KMS-11 (cell line): Measurements from ENCODE around the gene APRT.

ENCODE experiments used
- H2AFZ ChIP-seq: fragments of 200-600 bp; sonication (generic); 2 replicates; pipeline ENCODE4 v1.6.1; 2016; ENCODE audit warnings: antibody characterized with exemption, mixed run types, low read depth
- H3K27ac ChIP-seq: fragments of 200-600 bp; sonication (generic); 2 replicates; pipeline ENCODE4 v1.6.1; 2016; ENCODE audit warnings: mild to moderate bottlenecking, mixed run types
- H3K27me3 ChIP-seq: fragments of 200-600 bp; sonication (generic); 2 replicates; pipeline ENCODE4 v1.6.1; 2017; ENCODE audit warnings: mild to moderate bottlenecking, low read depth, mixed run types, moderate library complexity; ENCODE audit not compliant: insufficient read depth
- H3K36me3 ChIP-seq: fragments of 200-600 bp; sonication (generic); 2 replicates; pipeline ENCODE4 v1.6.1; 2017; ENCODE audit warnings: mild to moderate bottlenecking, mixed run types; ENCODE audit not compliant: insufficient read depth
- H3K4me1 ChIP-seq: fragments of 200-600 bp; sonication (generic); 2 replicates; pipeline ENCODE4 v1.6.1; 2016; ENCODE audit warnings: mild to moderate bottlenecking, low read depth, mixed run types; ENCODE audit not compliant: poor library complexity, severe bottlenecking
- H3K4me2 ChIP-seq: fragments of 200-600 bp; sonication (generic); 2 replicates; pipeline ENCODE4 v1.7.0; 2016; ENCODE audit warnings: mild to moderate bottlenecking, mixed run types
- H3K4me3 ChIP-seq: fragments of 200-600 bp; sonication (generic); IDR thresholded peaks from 2 replicates; pipeline ENCODE4 v1.6.1; 2017; ENCODE audit warnings: low read depth, low read length, mixed read lengths; ENCODE audit not compliant: insufficient read depth
- H3K79me2 ChIP-seq: fragments of 200-600 bp; sonication (generic); 2 replicates; pipeline ENCODE4 v1.6.1; 2016; ENCODE audit warnings: low read depth, mixed run types; ENCODE audit not compliant: insufficient read depth
- H3K9ac ChIP-seq: fragments of 200-600 bp; sonication (generic); 2 replicates; pipeline ENCODE4 v1.6.1; 2016; ENCODE audit warnings: mild to moderate bottlenecking, mixed run types
- H4K20me1 ChIP-seq: fragments of 200-600 bp; sonication (generic); 2 replicates; pipeline ENCODE4 v1.6.1; 2016; ENCODE audit warnings: mild to moderate bottlenecking, mixed run types; ENCODE audit not compliant: insufficient read depth
- TF ChIP-seq, protein P1 (sequence below): fragments of 200-600 bp; sonication (generic); conservative IDR thresholded peaks from 2 replicates; pipeline ENCODE4 v1.6.1; 2017; ENCODE audit warnings: low read depth, mild to moderate bottlenecking, antibody characterized with exemption, low read length, moderate library complexity, mixed read lengths

The APRT gene

DNA sequence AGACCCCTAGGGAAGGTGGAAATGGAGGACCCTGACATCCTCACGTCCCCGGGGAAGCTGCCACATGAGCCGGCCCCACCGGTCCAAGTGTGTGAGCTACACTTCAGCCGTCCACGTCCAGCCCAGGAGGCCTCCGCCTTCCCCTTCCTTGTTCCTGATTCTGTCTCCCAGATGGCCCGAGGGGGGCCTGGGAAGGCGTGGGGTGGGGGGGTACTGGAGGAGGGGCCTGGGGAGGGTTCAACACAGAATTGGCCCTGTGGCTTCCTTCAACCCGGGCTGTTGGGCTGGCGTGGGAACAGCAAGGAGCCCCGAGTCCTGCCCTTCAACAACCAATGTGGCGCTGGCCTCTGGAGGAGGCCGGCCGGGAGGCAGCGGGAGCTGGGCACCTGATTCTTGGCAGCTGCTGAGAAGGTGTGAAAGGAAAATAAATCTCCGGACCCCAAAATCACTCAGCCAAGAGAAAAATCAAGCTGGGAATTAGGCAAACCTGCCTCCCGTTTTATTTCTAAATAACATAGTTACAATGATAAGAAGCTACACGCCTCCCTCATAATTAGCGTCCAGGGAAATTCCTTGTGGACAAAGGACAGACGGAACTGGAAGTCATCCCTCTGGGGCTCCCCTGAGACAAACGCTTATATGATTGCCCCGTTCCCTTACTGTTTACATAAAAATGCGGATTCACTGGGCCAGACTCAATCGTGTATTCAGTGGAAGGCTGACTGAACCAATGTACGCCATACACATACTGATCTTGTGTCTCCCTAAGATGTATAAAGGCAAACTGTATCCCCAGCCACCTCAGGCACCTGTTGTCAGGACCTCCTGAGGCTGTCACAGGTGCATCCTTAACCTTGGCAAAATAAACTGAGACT, 1.8 kb upstream of the APRT start:
- Histone ChIP-seq H4K20me1 (no peaks in the 10 kb centered on the region), H3K36me3 (no peaks in the 10 kb centered on the region), H2AFZ (no peak overlapping the region), H3K4me1 (peaks cover 26% of the 10 kb centered on the region), H3K27ac (no peak overlapping the region), H3K79me2 (peaks cover 24% of the 10 kb centered on the region), H3K4me3 (no peak overlapping the region), H3K9ac (no peak overlapping the region), H3K27me3 (no peaks in the 10 kb centered on the region), H3K4me2 (peak overlapping the region; percentile 94; the same call in 1 of the 2 replicates)
- TF ChIP-seq, protein P1, sequence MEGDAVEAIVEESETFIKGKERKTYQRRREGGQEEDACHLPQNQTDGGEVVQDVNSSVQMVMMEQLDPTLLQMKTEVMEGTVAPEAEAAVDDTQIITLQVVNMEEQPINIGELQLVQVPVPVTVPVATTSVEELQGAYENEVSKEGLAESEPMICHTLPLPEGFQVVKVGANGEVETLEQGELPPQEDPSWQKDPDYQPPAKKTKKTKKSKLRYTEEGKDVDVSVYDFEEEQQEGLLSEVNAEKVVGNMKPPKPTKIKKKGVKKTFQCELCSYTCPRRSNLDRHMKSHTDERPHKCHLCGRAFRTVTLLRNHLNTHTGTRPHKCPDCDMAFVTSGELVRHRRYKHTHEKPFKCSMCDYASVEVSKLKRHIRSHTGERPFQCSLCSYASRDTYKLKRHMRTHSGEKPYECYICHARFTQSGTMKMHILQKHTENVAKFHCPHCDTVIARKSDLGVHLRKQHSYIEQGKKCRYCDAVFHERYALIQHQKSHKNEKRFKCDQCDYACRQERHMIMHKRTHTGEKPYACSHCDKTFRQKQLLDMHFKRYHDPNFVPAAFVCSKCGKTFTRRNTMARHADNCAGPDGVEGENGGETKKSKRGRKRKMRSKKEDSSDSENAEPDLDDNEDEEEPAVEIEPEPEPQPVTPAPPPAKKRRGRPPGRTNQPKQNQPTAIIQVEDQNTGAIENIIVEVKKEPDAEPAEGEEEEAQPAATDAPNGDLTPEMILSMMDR = no peak

- peak overlapping the region; percentile 96 for H3K9ac ChIP-seq
- TF ChIP-seq, protein P1 = no peak
- no peaks in the 10 kb centered on the region for H3K27me3 ChIP-seq
- no peaks in the 10 kb centered on the region for H4K20me1 ChIP-seq
- H3K36me3 ChIP-seq = no peaks in the 10 kb centered on the region
- H3K4me1 ChIP-seq = peaks cover 26% of the 10 kb centered on the region
- peak overlapping the region; percentile 82 for H3K27ac ChIP-seq
- peak overlapping the region; percentile 75 for H2AFZ ChIP-seq
- H3K4me2 ChIP-seq = peak overlapping the region; percentile 94
- H3K79me2 ChIP-seq = peaks cover 27% of the 10 kb centered on the region
- H3K4me3 ChIP-seq = no peak overlapping the region
Measured at GRCh38 chr16:88812513-88813268, 963 bp upstream of the APRT start.

GRCh38 chr16:88810912-88811768, 588 bp downstream of the APRT start:
- no peak overlapping the region for H3K4me3 ChIP-seq
- H4K20me1 ChIP-seq = no peaks in the 10 kb centered on the region
- H3K9ac ChIP-seq = peak overlapping the region; percentile 96
- peak overlapping the region; percentile 82 for H3K27ac ChIP-seq
- peaks cover 6% of the 10 kb centered on the region; the same call in 1 of the 2 replicates for H3K36me3 ChIP-seq
- H3K27me3 ChIP-seq = no peaks in the 10 kb centered on the region
- TF ChIP-seq, protein P1 = no peak
- peak overlapping the region; percentile 94 for H3K4me2 ChIP-seq
- H3K79me2 ChIP-seq = peaks cover 34% of the 10 kb centered on the region
- H3K4me1 ChIP-seq = peaks cover 26% of the 10 kb centered on the region
- no peak overlapping the region for H2AFZ ChIP-seq
